Mononuclear cell (primary cell): Measurements from ENCODE around the gene SCUBE3. TPM values are rescaled to one million over a fixed set of nuclear protein-coding genes. Genes with fewer than 3 reads are reported as not detected.

ENCODE experiments used
- H3K27me3 ChIP-seq: 2 replicates; pipeline ENCODE4 v1.6.0; 2011; ENCODE audit warnings: low read length, control low read depth; ENCODE audit not compliant: insufficient read depth
- H3K4me1 ChIP-seq: 2 replicates; pipeline ENCODE4 v1.5.1; 2011; ENCODE audit warnings: mild to moderate bottlenecking, low read length, control low read depth; ENCODE audit not compliant: insufficient read depth
- H3K4me3 ChIP-seq: 2 replicates; pipeline ENCODE4 v1.5.1; 2011; ENCODE audit warnings: mild to moderate bottlenecking, low read length, moderate library complexity
- H3K9me3 ChIP-seq: 2 replicates; pipeline ENCODE4 v1.5.1; 2011; ENCODE audit warnings: low read depth, mild to moderate bottlenecking, control low read depth, low read length
- total RNA-seq: library from RNA; depleted of rRNA; stranded (reverse); fragments of >200 nt; gene quantifications from one replicate; pipeline ENCODE4 v1.2.3, GENCODE V29; 2012

Gene SCUBE3
- total RNA-seq, 1 donor: not detected

DNA sequence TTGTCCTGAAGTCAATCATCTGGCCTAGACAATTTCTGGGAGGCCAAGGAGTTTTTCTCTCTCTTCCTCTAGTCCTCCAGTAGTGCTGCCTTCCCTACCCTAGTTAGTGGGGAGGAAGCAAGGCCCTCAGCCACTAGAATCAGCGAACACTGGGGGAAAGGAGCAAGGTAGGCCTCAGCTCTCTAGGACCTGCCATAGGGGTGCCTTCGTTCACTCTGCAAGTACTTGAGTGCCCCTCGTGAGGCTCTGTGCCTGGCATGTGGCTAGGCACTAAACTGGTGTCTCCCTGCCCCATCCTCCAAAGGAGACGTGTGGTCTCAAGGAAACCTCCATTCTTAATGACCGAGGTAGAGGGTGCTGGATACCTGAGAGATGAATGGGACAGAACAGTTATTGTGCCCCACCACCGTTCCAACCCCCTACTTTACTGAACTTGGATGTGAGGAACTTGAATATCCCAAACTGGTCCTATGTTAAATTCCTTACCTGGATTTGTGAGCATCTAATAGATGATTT lies 84.9 kb downstream of the SCUBE3 start:
- Histone ChIP-seq H3K9me3 (no peaks in the 10 kb centered on the region), H3K27me3 (no peaks in the 10 kb centered on the region), H3K4me3 (peak overlapping the region; percentile 66), H3K4me1 (peaks cover 67% of the 10 kb centered on the region)

- Histone ChIP-seq H3K9me3 (no peaks in the 10 kb centered on the region), H3K4me1 (peaks cover 77% of the 10 kb centered on the region), H3K27me3 (no peaks in the 10 kb centered on the region), H3K4me3 (peak overlapping the region; percentile 66)
Measured at GRCh38 chr6:35299674-35300073, 85.9 kb downstream of the SCUBE3 start.

DNA sequence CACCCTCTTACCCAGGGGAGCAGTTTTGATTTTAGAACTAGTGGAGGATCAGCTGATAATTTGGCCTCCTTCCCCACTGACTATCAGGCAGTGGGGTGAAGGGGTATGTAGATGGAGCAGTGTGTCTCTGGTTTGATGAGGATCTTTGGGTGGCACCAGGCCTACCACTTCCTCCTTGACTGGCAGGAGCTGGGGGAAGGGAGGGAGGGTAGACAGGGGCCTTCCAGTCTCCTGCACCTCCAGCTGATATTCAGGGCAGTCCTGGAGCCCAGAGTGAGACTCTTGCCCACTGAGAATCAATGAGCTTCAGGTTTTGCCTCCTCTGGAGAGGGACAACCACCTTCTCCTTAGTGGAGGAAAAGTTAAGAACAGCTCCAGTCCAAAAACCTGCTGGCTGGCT lies 87.1 kb downstream of the SCUBE3 start:
- Histone ChIP-seq H3K9me3 (no peaks in the 10 kb centered on the region), H3K4me3 (peak overlapping the region; percentile 17), H3K27me3 (no peaks in the 10 kb centered on the region), H3K4me1 (peaks cover 87% of the 10 kb centered on the region)

Other genes starting within 250 kb of the SCUBE3 start
- not detected for gene TCP11, start 72.6 kb upstream of the SCUBE3 start, total RNA-seq
- gene ZNF76, start 45.8 kb downstream of the SCUBE3 start, total RNA-seq: 23.4 TPM
- 80.1 TPM for gene DEF6, start 83.9 kb downstream of the SCUBE3 start, total RNA-seq
- gene PPARD, start 128.6 kb downstream of the SCUBE3 start, total RNA-seq: 8.1 TPM
- 1.4 TPM for gene FANCE, start 238.4 kb downstream of the SCUBE3 start, total RNA-seq